RPMI8226 (cell line): ENCODE results near the gene PPP1R1C.

Source experiments
- DNase-seq: peaks from one replicate; pipeline ENCODE4 v3.0.0-alpha.2; 2015

PPP1R1C gene

GRCh38 chr2:182064019-182064778 is 78.5 kb downstream of the PPP1R1C start:
- no peak for DNase-seq

GRCh38 chr2:182066400-182067087 is 80.9 kb downstream of the PPP1R1C start:
- DNase-seq = no peak

- no peak for DNase-seq
Observed at GRCh38 chr2:182067393-182067792, 81.7 kb downstream of the PPP1R1C start.

- DNase-seq = no peak
Observed at GRCh38 chr2:182068811-182069210, 83.2 kb downstream of the PPP1R1C start.

- DNase-seq = no peak
Observed at GRCh38 chr2:182069416-182069815, 83.8 kb downstream of the PPP1R1C start.

GRCh38 chr2:182069908-182070307 is 84.3 kb downstream of the PPP1R1C start:
- DNase-seq = no peak

- no peak for DNase-seq
Observed at GRCh38 chr2:182070736-182071135, 85.1 kb downstream of the PPP1R1C start.

- no peak for DNase-seq
Observed at GRCh38 chr2:182072861-182073260, 87.2 kb downstream of the PPP1R1C start.

GRCh38 chr2:182073613-182074012 is 88.0 kb downstream of the PPP1R1C start:
- no peak for DNase-seq

- no peak for DNase-seq
Observed at GRCh38 chr2:182077023-182077422, 91.4 kb downstream of the PPP1R1C start.

- peak; percentile 70 for DNase-seq
Observed at GRCh38 chr2:182077448-182078142, 91.9 kb downstream of the PPP1R1C start.

- DNase-seq = no peak
Observed at GRCh38 chr2:182078988-182079602, 93.4 kb downstream of the PPP1R1C start.

- DNase-seq = no peak
Observed at GRCh38 chr2:182080493-182080892, 94.8 kb downstream of the PPP1R1C start.

GRCh38 chr2:182081602-182082260 is 96.1 kb downstream of the PPP1R1C start:
- DNase-seq = no peak

- no peak for DNase-seq
Observed at GRCh38 chr2:182088681-182089320, 103.1 kb downstream of the PPP1R1C start.

- no peak for DNase-seq
Observed at GRCh38 chr2:182090486-182090885, 104.8 kb downstream of the PPP1R1C start.

- no peak for DNase-seq
Observed at GRCh38 chr2:182097571-182098164, 112.0 kb downstream of the PPP1R1C start.

- DNase-seq = no peak
Observed at GRCh38 chr2:182098648-182099047, 113.0 kb downstream of the PPP1R1C start.

GRCh38 chr2:182101263-182101662 is 115.6 kb downstream of the PPP1R1C start:
- DNase-seq = no peak

- DNase-seq = no peak
Observed at GRCh38 chr2:182103526-182103925, 117.9 kb downstream of the PPP1R1C start.

- DNase-seq = no peak
Observed at GRCh38 chr2:182110347-182110746, 124.7 kb downstream of the PPP1R1C start.

GRCh38 chr2:182113334-182113733 is 127.7 kb downstream of the PPP1R1C start:
- DNase-seq = no peak
